NCI-H748 treated with DMSO at 0.1 percent for 48 hours (cell line): Measurements from ENCODE around the gene OR6B1.

ENCODE experiments used
- DNase-seq: peaks from one replicate; lab custom pipeline; 2025; lab: John Stamatoyannopoulos, UW

OR6B1 gene

GRCh38 chr7:144000020-144000419 lies at the start of gene OR6B1:
OR6B1 (plus strand) TSS chr7:144000320; CDS start chr7:144003997, 3,677 bp downstream.
- no peak for DNase-seq

- no peak for DNase-seq
Measured at GRCh38 chr7:143953421-143953820, 46.7 kb upstream of the OR6B1 start.

- no peak for DNase-seq
Measured at GRCh38 chr7:143954135-143954534, 46.0 kb upstream of the OR6B1 start.

GRCh38 chr7:143954544-143954943 lies 45.6 kb upstream of the OR6B1 start, which contains the start of gene OR2F1:
OR2F1 (plus strand) TSS chr7:143954844; CDS start chr7:143959971, 5,127 bp downstream.
- no peak for DNase-seq

GRCh38 chr7:143958781-143959180 lies 41.3 kb upstream of the OR6B1 start:
- DNase-seq, result no peak

- no peak for DNase-seq
Measured at GRCh38 chr7:143960813-143961610, 39.1 kb upstream of the OR6B1 start.

GRCh38 chr7:143965280-143965679 lies 34.8 kb upstream of the OR6B1 start:
- DNase-seq, result no peak

- DNase-seq, result no peak
Measured at GRCh38 chr7:143967398-143967797, 32.7 kb upstream of the OR6B1 start.

GRCh38 chr7:143973870-143974416 lies 26.2 kb upstream of the OR6B1 start:
- DNase-seq, result no peak

- no peak for DNase-seq
Measured at GRCh38 chr7:143974459-143974858, 25.7 kb upstream of the OR6B1 start.

- DNase-seq, result no peak
Measured at GRCh38 chr7:143975617-143976016, 24.5 kb upstream of the OR6B1 start.

- no peak for DNase-seq
Measured at GRCh38 chr7:143978585-143978984, 21.5 kb upstream of the OR6B1 start.

- DNase-seq, result no peak
Measured at GRCh38 chr7:143979359-143979758, 20.8 kb upstream of the OR6B1 start.

GRCh38 chr7:143979998-143980397 lies 20.1 kb upstream of the OR6B1 start:
- DNase-seq, result no peak

- DNase-seq, result no peak
Measured at GRCh38 chr7:143980746-143981510, 19.2 kb upstream of the OR6B1 start.

GRCh38 chr7:143983960-143984359 lies 16.2 kb upstream of the OR6B1 start:
- DNase-seq, result no peak

- no peak for DNase-seq
Measured at GRCh38 chr7:143987513-143987912, 12.6 kb upstream of the OR6B1 start.

GRCh38 chr7:143988976-143989745 lies 11.0 kb upstream of the OR6B1 start:
- no peak for DNase-seq

- DNase-seq, result no peak
Measured at GRCh38 chr7:143992670-143993069, 7.5 kb upstream of the OR6B1 start.

- no peak for DNase-seq
Measured at GRCh38 chr7:143993924-143994323, 6.2 kb upstream of the OR6B1 start.

GRCh38 chr7:144001543-144001942 lies 1.4 kb downstream of the OR6B1 start:
- no peak for DNase-seq

GRCh38 chr7:144004703-144005102 lies 4.6 kb downstream of the OR6B1 start:
- no peak for DNase-seq
